Measurements from ENCODE around the gene LRRC75B.
"Not testable (repeated sequence)": the region's sequence is repeated elsewhere in the genome, so short reads cannot be mapped to it uniquely, and the experiment has no call there.

LRRC75B gene

DNA sequence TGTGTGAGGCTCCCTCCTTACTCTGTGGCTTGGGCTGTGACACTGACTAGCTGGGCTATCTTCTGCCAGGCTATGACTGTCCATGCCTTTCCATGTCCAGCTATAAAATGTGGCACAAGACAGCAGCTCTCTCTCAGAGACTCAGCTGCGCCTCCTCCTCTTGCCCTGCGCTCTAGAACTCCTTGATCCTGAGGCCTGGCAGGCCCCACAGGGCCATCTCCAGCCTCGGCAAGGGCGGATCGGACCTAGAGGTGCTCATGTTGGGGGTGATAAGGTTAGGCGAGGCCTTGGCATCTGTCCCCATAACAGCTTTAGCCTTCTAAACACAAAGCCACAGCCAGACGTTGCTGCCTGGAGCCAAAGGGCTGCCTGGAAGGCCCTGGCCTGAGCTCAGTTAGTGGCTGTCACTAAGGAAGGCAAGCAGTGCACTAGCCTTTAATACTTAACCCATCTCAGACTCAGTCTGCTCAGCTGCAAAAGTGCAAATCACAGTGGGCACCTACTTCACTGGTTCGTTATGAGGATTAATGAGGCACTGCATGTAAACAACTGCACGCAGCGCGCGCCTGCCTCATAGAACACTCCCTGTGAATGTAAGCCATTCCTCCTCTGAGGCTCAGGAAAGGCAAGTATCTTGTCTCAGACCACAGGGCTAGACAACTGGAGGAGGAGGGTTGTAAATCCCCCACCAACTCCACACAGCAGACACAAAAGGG lies 39.1 kb downstream of the LRRC75B start:
- DNase-seq (ENCODE audit: low read depth, low spot score) = no peak

DNA sequence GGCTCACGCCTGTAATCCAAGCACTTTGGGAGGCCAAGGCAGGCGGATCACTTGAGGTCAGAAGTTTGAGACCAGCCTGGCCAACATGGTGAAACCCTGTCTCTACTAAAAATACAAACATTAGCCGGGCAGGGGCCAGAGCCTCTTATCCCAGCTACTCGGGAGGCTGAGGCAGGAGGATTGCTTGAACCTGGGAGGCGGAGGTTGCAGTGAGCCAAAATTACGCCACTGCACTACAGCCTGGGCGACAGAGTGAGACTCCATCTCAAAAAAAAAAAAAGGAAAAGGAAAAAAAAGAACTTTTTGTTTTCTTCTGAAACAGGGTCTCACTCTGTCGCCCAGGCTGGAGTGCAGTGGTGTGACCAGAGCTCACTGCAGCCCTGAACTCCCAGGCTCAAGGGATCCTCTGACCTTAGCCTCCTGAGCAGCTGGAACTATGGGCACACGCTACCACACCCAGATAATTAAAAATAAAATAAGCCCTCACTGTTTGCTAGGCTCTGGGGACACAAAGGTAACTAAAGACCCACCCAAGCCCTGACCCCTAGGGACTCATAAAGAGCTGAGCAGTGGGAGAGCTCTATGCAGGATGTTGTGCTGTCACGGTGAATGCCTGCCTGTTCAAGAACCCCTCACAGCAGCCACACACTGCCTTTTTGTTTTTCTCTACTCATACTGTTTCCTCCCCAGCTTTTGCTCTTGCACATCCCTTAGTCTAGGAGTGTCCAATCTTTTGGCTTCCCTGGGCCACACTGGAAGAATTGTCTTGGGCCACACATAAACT lies 40.2 kb downstream of the LRRC75B start:
- not testable (repeated sequence) for DNase-seq (ENCODE audit: low read depth, low spot score)

DNA sequence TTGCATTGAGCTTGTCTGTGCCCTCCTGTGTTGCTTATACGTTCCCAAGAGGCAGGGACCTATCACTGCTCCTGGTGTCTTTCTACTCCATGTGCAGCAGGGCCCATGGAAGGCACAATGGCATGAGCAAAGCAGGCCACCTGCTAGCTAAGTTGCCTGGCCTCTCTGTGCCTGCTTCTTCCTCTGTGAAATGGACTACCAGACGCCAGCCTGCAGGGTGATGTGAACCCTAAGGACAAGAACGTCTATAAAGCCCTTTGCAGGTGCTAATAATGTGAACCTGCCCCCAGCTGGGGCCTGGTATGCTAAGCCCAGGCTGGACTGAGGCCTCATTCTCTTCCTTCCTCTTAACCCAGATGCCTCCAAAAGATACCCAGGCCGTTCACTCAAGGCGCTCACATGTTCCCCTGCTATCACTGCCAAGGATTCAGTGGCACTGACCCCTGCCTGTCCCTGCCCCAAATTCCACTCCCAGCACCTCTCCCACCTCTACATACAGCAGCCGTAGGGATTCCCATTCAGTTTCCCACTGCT lies 41.9 kb downstream of the LRRC75B start:
- DNase-seq (ENCODE audit: low read depth, low spot score) = no peak

DNA sequence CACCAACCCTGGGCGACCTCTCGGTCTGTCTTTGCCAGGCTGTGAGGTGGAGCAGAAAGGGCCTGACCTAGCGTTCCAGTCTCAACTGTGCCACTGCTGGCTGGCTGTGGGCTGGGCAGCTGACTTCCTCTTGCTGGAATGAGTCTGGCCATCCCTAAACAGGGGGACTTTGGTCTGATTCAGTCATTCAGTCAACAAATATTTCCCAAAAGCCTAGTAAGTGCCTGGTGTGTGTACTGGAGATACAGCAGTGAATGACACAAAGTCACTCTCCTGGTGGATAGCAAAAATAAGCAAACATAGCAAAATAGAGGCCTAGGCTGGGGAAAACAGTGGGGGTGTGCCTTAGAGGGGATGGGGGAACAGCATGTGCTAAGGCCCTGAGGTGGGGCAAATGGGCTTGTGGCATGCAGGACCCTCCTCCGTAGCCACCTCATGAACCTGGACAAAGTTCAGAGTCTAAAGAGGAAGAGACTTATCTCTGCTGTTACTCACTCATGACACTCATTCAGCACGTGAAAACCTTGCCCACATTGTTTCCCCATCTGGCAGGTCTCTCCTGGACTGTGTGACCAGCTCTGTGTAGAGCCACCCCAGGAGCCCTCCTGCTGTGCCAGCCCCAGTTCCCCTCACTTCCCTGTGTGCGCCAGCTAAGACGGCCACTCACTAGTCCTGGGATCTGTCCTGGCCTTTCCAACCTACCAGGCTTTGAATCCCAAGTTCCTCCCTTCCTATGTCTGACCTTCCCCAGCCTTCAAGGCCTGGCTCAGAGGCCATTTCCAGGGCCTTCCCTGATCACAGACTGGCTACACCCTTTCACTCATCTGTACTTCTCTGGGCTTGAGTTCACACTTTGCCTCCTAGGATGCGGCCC lies 42.6 kb downstream of the LRRC75B start:
- DNase-seq (ENCODE audit: low read depth, low spot score) = no peak

DNA sequence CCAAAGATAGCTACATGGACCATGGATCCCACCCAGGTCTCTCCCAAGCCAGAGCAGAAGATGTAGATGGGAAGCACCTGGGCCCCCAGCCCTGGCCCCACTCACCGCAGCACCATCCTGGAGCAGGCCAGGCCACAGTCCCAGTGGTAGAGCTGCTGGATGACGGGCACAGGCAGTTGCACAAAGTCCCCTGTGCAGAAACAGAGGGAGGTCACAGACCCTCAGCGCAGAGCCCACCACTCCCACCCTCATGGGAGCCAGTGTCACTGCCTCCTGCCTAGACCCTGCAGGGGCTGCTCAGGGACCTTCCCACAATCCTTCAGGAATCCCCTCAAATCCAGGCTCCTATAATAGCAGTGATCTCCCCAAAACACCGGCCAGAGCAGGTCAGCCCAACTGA lies 44.1 kb downstream of the LRRC75B start:
- DNase-seq (ENCODE audit: low read depth, low spot score) = no peak

DNA sequence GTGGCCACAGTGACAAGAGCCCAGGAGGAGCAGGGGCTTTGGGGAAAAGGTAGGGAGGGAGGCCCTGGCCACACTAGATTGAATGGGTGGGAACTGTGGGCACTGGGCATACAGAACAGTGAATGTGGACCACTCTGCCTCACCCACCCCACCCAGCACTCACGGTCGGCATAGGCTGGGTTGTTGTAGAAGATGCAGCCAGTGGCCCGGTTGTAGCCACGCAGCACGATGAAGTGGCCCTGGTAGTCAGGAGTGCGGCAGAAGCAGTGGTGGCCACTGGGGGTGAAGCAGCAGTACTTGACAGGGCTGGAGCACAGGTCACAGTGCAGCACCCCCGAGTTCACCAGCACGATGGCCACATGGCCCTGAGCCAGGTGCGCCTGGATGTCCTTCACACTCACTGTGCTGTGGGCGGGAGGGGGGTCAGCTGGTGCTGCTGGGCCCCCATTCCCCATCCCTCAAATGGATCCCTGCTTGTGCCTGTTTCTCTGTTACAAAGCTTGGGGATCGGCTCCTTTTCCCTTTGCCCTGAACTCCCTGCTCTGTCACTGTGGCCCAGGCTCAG lies 49.1 kb downstream of the LRRC75B start:
- no peak for DNase-seq (ENCODE audit: low read depth, low spot score)

DNA sequence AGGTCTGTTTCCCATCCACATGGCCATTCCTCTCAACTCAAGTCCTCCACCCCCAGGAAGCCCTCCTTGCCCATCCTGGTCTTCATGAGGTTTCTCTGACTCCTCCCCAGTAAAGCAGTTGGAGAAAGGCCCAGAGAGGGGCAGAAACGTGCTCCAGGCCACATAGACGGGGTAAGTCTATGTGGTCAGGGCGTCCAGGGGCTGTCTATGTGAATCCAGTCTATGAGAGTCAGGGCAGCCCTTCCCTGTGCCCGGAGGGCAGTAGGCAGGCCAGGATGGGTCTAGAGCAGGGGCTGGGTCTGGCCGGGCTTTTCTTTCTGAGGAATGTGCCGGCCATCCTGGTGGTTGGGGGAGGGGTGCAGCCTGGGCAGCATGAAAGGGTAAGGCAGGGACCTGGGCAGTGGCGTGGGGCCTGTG lies 49.7 kb downstream of the LRRC75B start:
- DNase-seq (ENCODE audit: low read depth, low spot score) = no peak

DNA sequence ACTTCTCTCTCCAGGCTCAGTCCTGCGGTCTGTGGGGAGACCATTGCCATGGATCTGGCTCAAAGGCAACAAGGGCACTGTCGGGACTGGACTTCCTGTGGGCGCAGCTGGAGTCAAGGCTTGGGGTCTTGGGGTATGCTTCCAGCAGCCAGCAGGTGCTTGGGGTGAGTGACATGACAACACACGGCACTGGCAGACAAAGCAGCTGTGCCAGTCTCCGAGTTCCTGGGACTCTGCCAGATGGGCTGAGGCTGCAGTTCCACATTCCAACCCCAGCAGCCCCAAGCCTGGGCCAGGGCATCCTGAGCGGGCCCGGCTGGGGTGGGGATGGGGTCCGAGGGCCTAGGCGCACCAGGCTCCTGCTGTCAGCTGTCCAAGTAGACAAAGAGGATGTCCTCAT lies 50.2 kb downstream of the LRRC75B start:
- no peak for DNase-seq (ENCODE audit: low read depth, low spot score)

DNA sequence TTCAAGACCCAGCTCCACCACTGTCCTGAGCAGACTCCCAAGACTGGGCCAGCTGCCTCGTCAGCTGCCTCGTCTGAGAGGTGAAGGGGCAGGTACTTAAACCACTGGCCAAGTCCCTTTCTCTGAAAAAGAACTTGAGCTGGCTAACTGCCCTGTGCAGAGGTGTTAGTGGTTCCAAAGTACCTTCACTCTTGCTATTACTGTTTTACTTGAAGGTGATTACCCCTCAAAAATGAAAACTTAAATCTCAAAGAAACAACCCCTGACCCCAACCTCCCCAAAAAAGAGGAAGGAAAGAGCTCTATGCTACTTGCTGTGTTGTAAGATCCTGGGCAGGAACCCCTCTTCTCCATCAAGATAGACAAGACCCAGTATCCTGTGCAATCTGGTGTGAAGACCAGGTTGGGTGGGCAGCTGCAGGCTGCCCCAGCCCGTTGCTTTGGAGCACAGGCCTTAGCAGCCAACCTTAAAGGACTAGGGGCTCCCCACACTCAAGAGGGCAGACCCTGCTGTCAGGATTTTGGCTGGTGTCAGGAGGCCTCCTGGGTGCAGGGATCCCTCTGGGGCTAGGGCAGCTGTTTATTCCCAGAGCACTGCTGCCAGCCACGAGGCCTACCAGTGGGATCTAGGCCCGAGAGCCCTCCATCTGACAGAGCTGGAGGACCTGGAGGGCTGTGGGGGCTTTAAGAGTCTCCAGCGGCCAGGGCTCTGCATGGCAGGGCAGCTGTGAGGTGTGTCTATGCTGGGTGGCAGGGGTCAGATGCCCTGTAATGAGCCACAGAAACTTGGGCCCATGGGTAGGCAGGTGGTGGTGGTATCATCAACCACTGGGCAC lies 51.0 kb downstream of the LRRC75B start:
- DNase-seq (ENCODE audit: low read depth, low spot score) = no peak

DNA sequence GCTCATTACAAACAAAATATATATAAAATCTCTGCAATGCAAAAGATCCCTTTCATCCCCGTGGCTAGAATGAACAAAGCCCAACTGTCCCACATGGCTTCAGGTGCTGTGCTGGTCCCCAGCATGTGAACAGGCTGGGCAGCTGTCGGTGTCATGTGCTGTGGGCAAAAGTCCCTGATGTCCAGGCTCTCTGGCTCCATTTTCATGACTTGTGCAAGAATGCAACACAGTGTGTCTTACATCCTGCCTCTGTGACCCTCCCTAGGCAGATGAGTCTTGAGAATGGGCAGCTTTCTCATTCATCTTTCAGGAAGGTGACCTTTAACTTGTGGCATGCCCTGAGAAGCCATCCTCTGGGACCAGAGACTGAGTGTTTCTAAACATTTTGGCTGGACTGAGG lies 52.4 kb downstream of the LRRC75B start:
- no peak for DNase-seq (ENCODE audit: low read depth, low spot score)

DNA sequence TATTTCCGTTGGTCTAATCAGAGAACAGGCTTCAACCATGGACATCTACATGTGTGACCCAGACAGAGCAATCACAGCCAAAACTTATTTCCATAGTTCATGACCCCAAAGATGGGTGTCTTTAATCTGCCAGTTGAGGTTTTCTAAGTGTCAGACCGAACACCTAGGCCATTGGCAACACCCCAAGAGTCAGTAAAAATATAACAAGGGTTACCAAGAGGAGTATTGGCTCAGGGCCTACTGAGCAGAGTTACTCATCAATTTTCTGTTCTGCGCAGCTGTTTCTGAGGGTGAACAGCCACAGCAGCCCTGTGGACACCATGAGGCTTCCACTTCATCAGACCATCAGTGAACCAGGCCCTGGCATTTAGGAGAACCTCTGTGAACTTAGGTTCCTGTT lies 56.8 kb downstream of the LRRC75B start:
- DNase-seq (ENCODE audit: low read depth, low spot score) = no peak
